Vagina (tissue), 2 donors: ENCODE results near the gene TRIM71.

ENCODE experiments used
- POLR2A ChIP-seq, 2 donors: fragments of 450-650 bp; IDR thresholded peaks; one replicate each; pipeline ENCODE4 v1.6.1; 2017; ENCODE audit warnings: antibody characterized with exemption in 2 of 2, mild to moderate bottlenecking in 2 of 2, moderate library complexity in 2 of 2
- POLR2AphosphoS5 ChIP-seq, 2 donors: sonication (generic); formaldehyde crosslinking; IDR thresholded peaks; one replicate each; pipeline ENCODE4 v1.9.0; 2017; ENCODE audit warnings: antibody characterized with exemption in 2 of 2, mild to moderate bottlenecking in 2 of 2, low read depth in 1 of 2; ENCODE audit not compliant: insufficient read depth in 1 of 2
- TF ChIP-seq, protein P1 (sequence below), 3 experiments: fragments of 450-650 bp in 2 of 3; fragments of 200-600 bp in 1 of 3; sonication (generic) in 1 of 3; IDR thresholded peaks; one replicate each; pipeline ENCODE4 v1.5.1; 2017 to 2019; ENCODE audit warnings: antibody characterized with exemption in 3 of 3, mild to moderate bottlenecking in 2 of 3, moderate library complexity in 2 of 3

DNA sequence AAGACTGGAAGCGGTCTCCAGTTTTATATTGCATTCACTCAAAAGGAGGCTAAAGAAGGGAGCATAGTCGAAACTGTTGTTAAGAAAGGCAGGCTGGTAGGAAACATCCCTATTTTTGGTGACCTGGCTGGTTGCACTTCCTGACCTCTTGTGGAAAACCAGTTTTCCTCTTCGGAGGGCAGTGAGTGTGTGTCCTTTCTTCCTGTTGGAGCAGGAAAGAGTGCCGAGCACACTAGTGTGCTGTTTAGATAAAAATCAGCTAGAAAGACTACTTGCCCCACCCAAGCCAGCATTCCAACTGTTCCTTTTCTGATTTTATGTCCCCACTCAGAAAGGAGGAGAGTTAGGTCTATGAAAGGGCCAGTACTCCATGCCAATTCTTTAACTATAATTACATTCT, 68.5 kb downstream of the TRIM71 start:
- TF ChIP-seq, protein P1, sequence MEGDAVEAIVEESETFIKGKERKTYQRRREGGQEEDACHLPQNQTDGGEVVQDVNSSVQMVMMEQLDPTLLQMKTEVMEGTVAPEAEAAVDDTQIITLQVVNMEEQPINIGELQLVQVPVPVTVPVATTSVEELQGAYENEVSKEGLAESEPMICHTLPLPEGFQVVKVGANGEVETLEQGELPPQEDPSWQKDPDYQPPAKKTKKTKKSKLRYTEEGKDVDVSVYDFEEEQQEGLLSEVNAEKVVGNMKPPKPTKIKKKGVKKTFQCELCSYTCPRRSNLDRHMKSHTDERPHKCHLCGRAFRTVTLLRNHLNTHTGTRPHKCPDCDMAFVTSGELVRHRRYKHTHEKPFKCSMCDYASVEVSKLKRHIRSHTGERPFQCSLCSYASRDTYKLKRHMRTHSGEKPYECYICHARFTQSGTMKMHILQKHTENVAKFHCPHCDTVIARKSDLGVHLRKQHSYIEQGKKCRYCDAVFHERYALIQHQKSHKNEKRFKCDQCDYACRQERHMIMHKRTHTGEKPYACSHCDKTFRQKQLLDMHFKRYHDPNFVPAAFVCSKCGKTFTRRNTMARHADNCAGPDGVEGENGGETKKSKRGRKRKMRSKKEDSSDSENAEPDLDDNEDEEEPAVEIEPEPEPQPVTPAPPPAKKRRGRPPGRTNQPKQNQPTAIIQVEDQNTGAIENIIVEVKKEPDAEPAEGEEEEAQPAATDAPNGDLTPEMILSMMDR (IDR thresholded peaks at IDR 0.05) = no peak
- TF ChIP-seq POLR2AphosphoS5 (IDR thresholded peaks at IDR 0.05; ENCODE audit: insufficient read depth in 1 of 2, low read depth in 1 of 2) (no peak), POLR2A (IDR thresholded peaks at IDR 0.05) (no peak)
